GM23338 (cell line): ENCODE measurements around the gene ZNF19. TPM values are rescaled to one million over a fixed set of nuclear protein-coding genes. Genes with fewer than 3 reads are reported as not detected.

ENCODE experiments used
- ATAC-seq: fragments of 200-7000 bp; cut with Tn5 transposase; 3 replicates; pipeline ENCODE4 v1.9.1; 2020
- DNase-seq: peaks from one replicate; pipeline ENCODE4 v3.0.0-alpha.2; 2015; ENCODE audit warnings: low spot score
- H2AFZ ChIP-seq: fragments of 200-600 bp; sonication (generic); 2 replicates; pipeline ENCODE4 v1.8.0; 2016; ENCODE audit warnings: antibody characterized with exemption, mild to moderate bottlenecking, moderate library complexity
- H3F3A ChIP-seq: fragments of 200-600 bp; sonication (generic); replicated peaks from 2 replicates; pipeline ENCODE4 v1.8.0; 2017; ENCODE audit warnings: antibody characterized with exemption, mixed run types, low read depth
- H3K27ac ChIP-seq: fragments of 200-600 bp; sonication (generic); 2 replicates; pipeline ENCODE4 v1.6.1; 2016; ENCODE audit warnings: low read depth
- H3K27me3 ChIP-seq: fragments of 200-600 bp; sonication (generic); 2 replicates; pipeline ENCODE4 v1.8.0; 2016; ENCODE audit warnings: mild to moderate bottlenecking, mixed run types, moderate library complexity; ENCODE audit not compliant: insufficient read depth
- H3K36me3 ChIP-seq: fragments of 200-600 bp; sonication (generic); 2 replicates; pipeline ENCODE4 v1.8.0; 2016; ENCODE audit warnings: mild to moderate bottlenecking; ENCODE audit not compliant: insufficient read depth
- H3K4me1 ChIP-seq: fragments of 200-600 bp; sonication (generic); 2 replicates; pipeline ENCODE4 v1.8.0; 2016; ENCODE audit warnings: mild to moderate bottlenecking, moderate library complexity; ENCODE audit not compliant: insufficient read depth
- H3K4me2 ChIP-seq: fragments of 200-600 bp; sonication (generic); 2 replicates; pipeline ENCODE4 v1.7.1; 2017; ENCODE audit warnings: mixed run types
- H3K4me3 ChIP-seq: fragments of 200-600 bp; sonication (generic); 2 replicates; pipeline ENCODE4 v1.6.1; 2016; ENCODE audit warnings: mixed run types
- H3K79me2 ChIP-seq: fragments of 200-600 bp; sonication (generic); replicated peaks from 2 replicates; pipeline ENCODE4 v1.8.0; 2017; ENCODE audit warnings: mild to moderate bottlenecking; ENCODE audit not compliant: insufficient read depth
- H3K9me2 ChIP-seq: fragments of 200-600 bp; sonication (generic); 2 replicates; pipeline ENCODE4 v1.8.0; 2017; ENCODE audit not compliant: insufficient read depth
- H4K20me1 ChIP-seq: fragments of 200-600 bp; sonication (generic); replicated peaks from 2 replicates; pipeline ENCODE4 v1.8.0; 2017; ENCODE audit warnings: mild to moderate bottlenecking; ENCODE audit not compliant: insufficient read depth
- H3K27ac Mint-ChIP-seq: 2 replicates; pipeline ENCODE4 v1.8.0; 2020; ENCODE audit warnings: inconsistent platforms, mild to moderate bottlenecking, moderate library complexity, mixed read lengths
- H3K27me3 Mint-ChIP-seq: 3 replicates; pipeline ENCODE4 v1.8.0; 2022; ENCODE audit warnings: low read depth, mild to moderate bottlenecking, moderate library complexity, mixed read lengths, inconsistent platforms; ENCODE audit not compliant: insufficient read depth, poor library complexity
- H3K36me3 Mint-ChIP-seq: 3 replicates; pipeline ENCODE4 v1.8.0; 2021; ENCODE audit warnings: low read depth, mild to moderate bottlenecking, inconsistent platforms, moderate library complexity, mixed read lengths
- H3K4me1 Mint-ChIP-seq: 3 replicates; pipeline ENCODE4 v1.8.0; 2020; ENCODE audit warnings: mild to moderate bottlenecking, inconsistent platforms, mixed read lengths
- H3K4me3 Mint-ChIP-seq: 3 replicates; pipeline ENCODE4 v1.8.0; 2021; ENCODE audit warnings: moderate library complexity, mild to moderate bottlenecking, inconsistent platforms, mixed read lengths
- H3K9me3 Mint-ChIP-seq: 3 replicates; pipeline ENCODE4 v1.8.0; 2020; ENCODE audit warnings: moderate library complexity, mild to moderate bottlenecking, inconsistent platforms, mixed read lengths
- CREB1 ChIP-seq: fragments of 250-450 bp; sonication (Bioruptor Pico); IDR thresholded peaks from 2 replicates; pipeline ENCODE4 v1.5.0; 2020; ENCODE audit warnings: low read depth, mild to moderate bottlenecking, moderate library complexity
- CTCF ChIP-seq, 2 experiments: fragments of 200-600 bp in 1 of 2; sonication (generic) in 1 of 2; conservative IDR thresholded peaks; 2 replicates each; pipeline versions ENCODE4 v1.5.1 to v1.6.1; 2016 to 2017; ENCODE audit warnings: antibody characterized with exemption in 2 of 2, low read depth in 2 of 2, mild to moderate bottlenecking in 2 of 2, moderate library complexity in 1 of 2
- ETS1 ChIP-seq: IDR thresholded peaks from 2 replicates; pipeline ENCODE4 v1.6.1; 2016; ENCODE audit warnings: antibody characterized with exemption
- EZH2 ChIP-seq: fragments of 200-600 bp; sonication (generic); IDR thresholded peaks from one replicate; pipeline ENCODE4 v1.8.0; 2017; ENCODE audit warnings: antibody characterized with exemption, mild to moderate bottlenecking, low read depth; ENCODE audit not compliant: unreplicated experiment
- EZH2phosphoT487 ChIP-seq: fragments of 200-600 bp; sonication (generic); IDR thresholded peaks from one replicate; pipeline ENCODE4 v1.8.1; 2018; ENCODE audit warnings: antibody characterized with exemption; ENCODE audit not compliant: unreplicated experiment
- JUNB ChIP-seq: IDR thresholded peaks from one replicate; pipeline ENCODE4 v1.6.1; 2016; ENCODE audit warnings: antibody characterized with exemption; ENCODE audit not compliant: unreplicated experiment
- NANOG ChIP-seq: IDR thresholded peaks from 2 replicates; pipeline ENCODE4 v1.6.1; 2016; ENCODE audit warnings: antibody characterized with exemption, borderline replicate concordance
- POLR2AphosphoS5 ChIP-seq: IDR thresholded peaks from 2 replicates; pipeline ENCODE4 v1.6.1; 2016; ENCODE audit warnings: antibody characterized with exemption, low read depth
- REST ChIP-seq: IDR thresholded peaks from one replicate; pipeline ENCODE4 v1.6.1; 2018; ENCODE audit warnings: antibody characterized with exemption; ENCODE audit not compliant: unreplicated experiment
- STAT1 ChIP-seq: IDR thresholded peaks from one replicate; pipeline ENCODE4 v1.6.1; 2016; ENCODE audit warnings: antibody characterized with exemption; ENCODE audit not compliant: unreplicated experiment
- ZNF114 ChIP-seq: fragments of 250-450 bp; sonication (Bioruptor Pico); IDR thresholded peaks from 2 replicates; pipeline ENCODE4 v1.5.0; 2020; ENCODE audit warnings: mild to moderate bottlenecking, moderate library complexity
- ZNF331 ChIP-seq: fragments of 250-450 bp; sonication (Bioruptor Pico); IDR thresholded peaks from 2 replicates; pipeline ENCODE4 v1.5.0; 2020; ENCODE audit warnings: low read depth, mild to moderate bottlenecking, moderate library complexity
- ZNF462 ChIP-seq: fragments of 250-450 bp; sonication (Bioruptor Pico); IDR thresholded peaks from 2 replicates; pipeline ENCODE4 v1.5.0; 2020; ENCODE audit warnings: mild to moderate bottlenecking, moderate library complexity
- polyA plus RNA-seq: library from polyadenylated mRNA; unstranded; fragments of >200 nt; fragmentation: Nextera tagmentation; extraction: Ambion mirVana; gene quantifications from 2 replicates; pipeline ENCODE4 v1.2.1, GENCODE V29; 2016
- total RNA-seq: library from RNA; depleted of rRNA; stranded (reverse); fragments of >200 nt; shearing (Covaris generic); gene quantifications from 2 replicates; pipeline ENCODE4 v1.2.3, GENCODE V29; 2014

ZNF19 gene
- total and polyA plus RNA-seq, 2 experiments from 2014 or later: 1.0 to 4.8 TPM

GRCh38 chr16:71528863-71529262 lies 39.7 kb upstream of the ZNF19 start:
- H3K4me3 ChIP-seq: no peak overlapping the region
- DNase-seq (no peak), ATAC-seq (no peak)
- no peaks in the 10 kb centered on the region for H3K36me3 Mint-ChIP-seq
- H3K4me1 Mint-ChIP-seq: peaks cover 25% of the 10 kb centered on the region
- no peak overlapping the region for H3K4me2 ChIP-seq
- H3K4me1 ChIP-seq: peaks cover 27% of the 10 kb centered on the region
- no peak for TF ChIP-seq CREB1 (CRISPR knock-in tag)
- no peak for TF ChIP-seq REST
- no peak for TF ChIP-seq ZNF331 (CRISPR knock-in tag)
- TF ChIP-seq POLR2AphosphoS5: no peak
- no peak for TF ChIP-seq EZH2
- TF ChIP-seq EZH2phosphoT487: no peak
- no peak for TF ChIP-seq NANOG
- TF ChIP-seq ETS1: no peak
- TF ChIP-seq CTCF (conservative IDR thresholded peaks at IDR 0.05; ENCODE audit: low read depth in 2 of 2): no peak
- no peak for TF ChIP-seq ZNF462 (CRISPR knock-in tag)
- TF ChIP-seq STAT1: no peak
- TF ChIP-seq ZNF114 (CRISPR knock-in tag): no peak
- no peak for TF ChIP-seq JUNB
- no peaks in the 10 kb centered on the region for H3K9me3 Mint-ChIP-seq
- H3K36me3 ChIP-seq: no peaks in the 10 kb centered on the region
- H3F3A ChIP-seq: no peaks in the 10 kb centered on the region
- H3K79me2 ChIP-seq: peaks cover 19% of the 10 kb centered on the region; the same call in 1 of the 2 replicates
- no peak overlapping the region for H3K27ac ChIP-seq
- H3K27me3 ChIP-seq: no peaks in the 10 kb centered on the region
- no peak overlapping the region for H3K27ac Mint-ChIP-seq
- no peaks in the 10 kb centered on the region for H4K20me1 ChIP-seq
- H3K9me2 ChIP-seq: no peaks in the 10 kb centered on the region
- no peak overlapping the region for H2AFZ ChIP-seq
- peaks cover 3% of the 10 kb centered on the region for H3K27me3 Mint-ChIP-seq
- H3K4me3 Mint-ChIP-seq: no peak overlapping the region
